A673 (cell line): ENCODE measurements around the gene ACADVL.

Source experiments
- EZH2 ChIP-seq: fragments of 200-600 bp; sonication (generic); IDR thresholded peaks from 2 replicates; pipeline ENCODE4 v1.6.1; 2017; ENCODE audit warnings: borderline replicate concordance, low read depth, mild to moderate bottlenecking, mixed read lengths, antibody characterized with exemption, low read length; ENCODE audit not compliant: poor library complexity, severe bottlenecking
- TF ChIP-seq, protein P1 (sequence below): fragments of 300-800, 200-600 bp; sonication (generic); conservative IDR thresholded peaks from 2 replicates; pipeline ENCODE4 v1.5.1; 2017; ENCODE audit warnings: low read depth, mild to moderate bottlenecking, antibody characterized with exemption, low read length, moderate library complexity, mixed read lengths

- TF ChIP-seq, protein P1, sequence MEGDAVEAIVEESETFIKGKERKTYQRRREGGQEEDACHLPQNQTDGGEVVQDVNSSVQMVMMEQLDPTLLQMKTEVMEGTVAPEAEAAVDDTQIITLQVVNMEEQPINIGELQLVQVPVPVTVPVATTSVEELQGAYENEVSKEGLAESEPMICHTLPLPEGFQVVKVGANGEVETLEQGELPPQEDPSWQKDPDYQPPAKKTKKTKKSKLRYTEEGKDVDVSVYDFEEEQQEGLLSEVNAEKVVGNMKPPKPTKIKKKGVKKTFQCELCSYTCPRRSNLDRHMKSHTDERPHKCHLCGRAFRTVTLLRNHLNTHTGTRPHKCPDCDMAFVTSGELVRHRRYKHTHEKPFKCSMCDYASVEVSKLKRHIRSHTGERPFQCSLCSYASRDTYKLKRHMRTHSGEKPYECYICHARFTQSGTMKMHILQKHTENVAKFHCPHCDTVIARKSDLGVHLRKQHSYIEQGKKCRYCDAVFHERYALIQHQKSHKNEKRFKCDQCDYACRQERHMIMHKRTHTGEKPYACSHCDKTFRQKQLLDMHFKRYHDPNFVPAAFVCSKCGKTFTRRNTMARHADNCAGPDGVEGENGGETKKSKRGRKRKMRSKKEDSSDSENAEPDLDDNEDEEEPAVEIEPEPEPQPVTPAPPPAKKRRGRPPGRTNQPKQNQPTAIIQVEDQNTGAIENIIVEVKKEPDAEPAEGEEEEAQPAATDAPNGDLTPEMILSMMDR = no peak
- TF ChIP-seq EZH2 = no peak
These were observed 36.2 kb upstream of the ACADVL start for GRCh38 chr17:7183433-7184090.
